Cardiac muscle cell (in vitro differentiated cells and primary cell): ENCODE results near the gene MYCN. TPM values are rescaled to one million over a fixed set of nuclear protein-coding genes. Genes with fewer than 3 reads are reported as not detected.

Experiments used
- DNase-seq, 2 donors: peaks; one replicate each; pipeline versions ENCODE4 v3.0.0 to v3.0.0-alpha.2; 2010 to 2017; ENCODE audit warnings: low read depth in 1 of 2, low spot score in 1 of 2
- H3K27ac ChIP-seq: fragments of 200-600 bp; sonication (generic); 2 replicates; pipeline ENCODE4 v1.5.1; 2016
- H3K27me3 ChIP-seq: fragments of 200-600 bp; sonication (generic); 2 replicates; pipeline ENCODE4 v1.6.0; 2016; ENCODE audit warnings: control low read depth
- H3K36me3 ChIP-seq: fragments of 200-600 bp; sonication (generic); 2 replicates; pipeline ENCODE4 v1.5.1; 2016; ENCODE audit warnings: control low read depth
- H3K4me1 ChIP-seq: fragments of 200-600 bp; sonication (generic); 2 replicates; pipeline ENCODE4 v1.8.1; 2017; ENCODE audit warnings: low read depth, mild to moderate bottlenecking, mixed run types
- H3K4me3 ChIP-seq: fragments of 200-600 bp; sonication (generic); 2 replicates; pipeline ENCODE4 v1.5.1; 2016; ENCODE audit warnings: mild to moderate bottlenecking
- H3K9me3 ChIP-seq: fragments of 200-600 bp; sonication (generic); 2 replicates; pipeline ENCODE4 v1.5.1; 2017; ENCODE audit warnings: low read depth, mild to moderate bottlenecking, control low read depth
- CTCF ChIP-seq: IDR thresholded peaks from 2 replicates; pipeline ENCODE4 v1.5.1; 2012; ENCODE audit warnings: low read depth, mild to moderate bottlenecking, low read length
- polyA plus RNA-seq: library from polyadenylated mRNA; unstranded; fragments of >200 nt; fragmentation: Nextera tagmentation; extraction: Ambion mirVana; gene quantifications from 2 replicates; pipeline ENCODE4 v1.2.1, GENCODE V29; 2016
- total RNA-seq: library from RNA; depleted of rRNA; stranded (reverse); fragments of >200 nt; gene quantifications from 2 replicates; pipeline ENCODE4 v1.2.3, GENCODE V29; 2016

Gene MYCN
- total and polyA plus RNA-seq, 2 experiments from 2014 or later: 38.5 to 72.5 TPM

GRCh38 chr2:15974565-15975260, 34.4 kb downstream of the MYCN start:
- Histone ChIP-seq H3K9me3 (no peaks in the 10 kb centered on the region), H3K27me3 (no peaks in the 10 kb centered on the region), H3K27ac (no peak overlapping the region), H3K4me3 (no peak overlapping the region), H3K36me3 (no peaks in the 10 kb centered on the region), H3K4me1 (no peaks in the 10 kb centered on the region)
- TF ChIP-seq CTCF: no peak
- DNase-seq: no peak

DNA sequence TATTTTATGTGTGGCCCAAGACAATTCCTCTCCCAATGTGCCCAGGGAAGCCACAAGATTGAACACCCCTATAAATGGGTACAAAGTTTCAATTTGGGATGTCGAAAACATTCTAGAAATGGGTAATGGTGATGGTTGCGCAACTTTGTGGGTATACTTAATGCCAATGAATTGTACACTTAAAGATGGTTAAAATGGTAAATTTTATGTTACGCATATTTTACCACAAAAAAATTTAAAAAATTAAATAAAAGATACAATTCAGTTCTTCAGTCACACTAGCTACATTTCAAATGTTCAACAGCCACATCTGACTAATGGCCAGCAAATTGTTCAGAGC, 34.9 kb downstream of the MYCN start:
- Histone ChIP-seq H3K27me3 (no peaks in the 10 kb centered on the region), H3K4me1 (no peaks in the 10 kb centered on the region), H3K9me3 (no peaks in the 10 kb centered on the region), H3K27ac (no peak overlapping the region), H3K36me3 (no peaks in the 10 kb centered on the region), H3K4me3 (no peak overlapping the region)
- DNase-seq: no peak
- TF ChIP-seq CTCF: no peak

GRCh38 chr2:15975676-15976075, 35.3 kb downstream of the MYCN start:
- DNase-seq: no peak
- no peaks in the 10 kb centered on the region for H3K9me3 ChIP-seq
- H3K27ac ChIP-seq: no peak overlapping the region
- H3K36me3 ChIP-seq: no peaks in the 10 kb centered on the region
- no peak for TF ChIP-seq CTCF
- H3K4me1 ChIP-seq: no peaks in the 10 kb centered on the region
- H3K4me3 ChIP-seq: no peak overlapping the region
- H3K27me3 ChIP-seq: no peaks in the 10 kb centered on the region

DNA sequence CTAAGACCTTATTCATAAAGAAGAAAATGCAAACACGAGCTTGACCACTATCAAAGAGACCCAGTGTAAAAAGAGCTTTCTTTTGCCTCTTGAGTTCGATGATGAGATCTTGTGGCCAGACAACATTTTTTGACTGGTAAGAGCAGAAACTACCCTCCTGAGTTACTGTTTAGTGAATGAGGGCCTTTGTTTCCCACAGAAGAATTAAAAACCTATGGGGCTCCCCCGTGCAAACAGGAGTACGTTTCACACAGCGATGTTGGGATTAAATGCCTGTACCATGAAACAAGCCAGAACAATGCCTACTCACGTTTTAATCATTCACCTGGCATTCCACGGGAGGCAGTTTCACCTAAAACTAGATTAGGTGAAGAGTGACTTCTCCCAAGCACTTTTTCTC, 36.0 kb downstream of the MYCN start:
- no peak overlapping the region for H3K27ac ChIP-seq
- no peak overlapping the region for H3K4me3 ChIP-seq
- DNase-seq: no peak
- H3K36me3 ChIP-seq: no peaks in the 10 kb centered on the region
- no peaks in the 10 kb centered on the region for H3K27me3 ChIP-seq
- H3K4me1 ChIP-seq: no peaks in the 10 kb centered on the region
- TF ChIP-seq CTCF: no peak
- no peaks in the 10 kb centered on the region for H3K9me3 ChIP-seq

- Histone ChIP-seq H3K4me3 (no peak overlapping the region), H3K27ac (no peak overlapping the region), H3K9me3 (no peaks in the 10 kb centered on the region), H3K36me3 (no peaks in the 10 kb centered on the region), H3K4me1 (no peaks in the 10 kb centered on the region), H3K27me3 (no peaks in the 10 kb centered on the region)
- DNase-seq: no peak
- TF ChIP-seq CTCF: no peak
Observed at GRCh38 chr2:15979051-15979758, 38.9 kb downstream of the MYCN start.
